ENCODE results near the gene INPP5E. TPM values are rescaled to one million over a fixed set of nuclear protein-coding genes. Genes with fewer than 3 reads are reported as not detected.
A peak's percentile ranks its signal among the peaks of the same experiment; 100 is the strongest.

The INPP5E gene
- total RNA-seq, 1 donor from 2014 or later = 23.3 TPM

- peaks cover 33% of the 10 kb centered on the region for H3K36me3 Mint-ChIP-seq
- H3K4me1 Mint-ChIP-seq = peaks cover 4% of the 10 kb centered on the region
- H3K9me3 Mint-ChIP-seq = no peaks in the 10 kb centered on the region
- no peak overlapping the region for H3K4me3 Mint-ChIP-seq
- H3K27ac Mint-ChIP-seq = no peak overlapping the region
- no peak for TF ChIP-seq CTCF (IDR thresholded peaks at IDR 0.05; ENCODE audit: unreplicated experiment)
- no peaks in the 10 kb centered on the region for H3K27me3 Mint-ChIP-seq (ENCODE audit: low read depth)
- no peak for DNase-seq (ENCODE audit: low spot score in 2 of 2, unreplicated experiment in 2 of 2)
Measured at GRCh38 chr9:136416914-136417313, 22.7 kb downstream of the INPP5E start.

GRCh38 chr9:136416427-136416826 lies 23.2 kb downstream of the INPP5E start:
- Mint-ChIP-seq H3K36me3 (peaks cover 33% of the 10 kb centered on the region), H3K9me3 (no peaks in the 10 kb centered on the region), H3K27ac (no peak overlapping the region), H3K27me3 (ENCODE audit: low read depth) (no peaks in the 10 kb centered on the region), H3K4me3 (no peak overlapping the region), H3K4me1 (peaks cover 9% of the 10 kb centered on the region)
- no peak for TF ChIP-seq CTCF (IDR thresholded peaks at IDR 0.05; ENCODE audit: unreplicated experiment)
- DNase-seq (ENCODE audit: low spot score in 2 of 2, unreplicated experiment in 2 of 2) = no peak

GRCh38 chr9:136412962-136413361 lies 26.7 kb downstream of the INPP5E start:
- DNase-seq (ENCODE audit: low spot score in 2 of 2, unreplicated experiment in 2 of 2) = no peak
- peaks cover 28% of the 10 kb centered on the region for H3K4me1 Mint-ChIP-seq
- no peak for TF ChIP-seq CTCF (IDR thresholded peaks at IDR 0.05; ENCODE audit: unreplicated experiment)
- H3K27me3 Mint-ChIP-seq (ENCODE audit: low read depth) = no peaks in the 10 kb centered on the region
- peaks cover 27% of the 10 kb centered on the region for H3K36me3 Mint-ChIP-seq
- H3K9me3 Mint-ChIP-seq = no peaks in the 10 kb centered on the region
- H3K4me3 Mint-ChIP-seq = no peak overlapping the region
- H3K27ac Mint-ChIP-seq = no peak overlapping the region

- H3K36me3 Mint-ChIP-seq = peaks cover 29% of the 10 kb centered on the region
- TF ChIP-seq CTCF (IDR thresholded peaks at IDR 0.05; ENCODE audit: unreplicated experiment) = no peak
- no peaks in the 10 kb centered on the region for H3K27me3 Mint-ChIP-seq (ENCODE audit: low read depth)
- H3K9me3 Mint-ChIP-seq = no peaks in the 10 kb centered on the region
- peak overlapping the region; percentile 90 for H3K4me3 Mint-ChIP-seq
- peak overlapping the region; percentile 96 for H3K27ac Mint-ChIP-seq
- peaks cover 30% of the 10 kb centered on the region for H3K4me1 Mint-ChIP-seq
- DNase-seq (ENCODE audit: low spot score in 2 of 2, unreplicated experiment in 2 of 2) = no peak
Measured at GRCh38 chr9:136411378-136411777, 28.3 kb downstream of the INPP5E start.

- peak within 1 kb of the TSS; percentile 90 for H3K4me3 Mint-ChIP-seq
- no peak for TF ChIP-seq CTCF (IDR thresholded peaks at IDR 0.05; ENCODE audit: unreplicated experiment)
Measured at GRCh38 chr9:136410500-136411287, 29.0 kb downstream of the INPP5E start, which contains the start of the genes ENTR1 and PMPCA. Gene ENTR1, minus strand, starts transcription at chr9:136410614. Its CDS starts 217 bp downstream, at chr9:136410397. Gene PMPCA, plus strand, starts transcription at chr9:136410658. Its CDS starts 11 bp downstream, at chr9:136410669.

More at GRCh38 chr9:136410500-136411287, 29.0 kb downstream of the INPP5E start, which contains the start of the genes ENTR1 and PMPCA:
- Mint-ChIP-seq H3K27me3 (ENCODE audit: low read depth) (no peaks in the 10 kb centered on the region), H3K4me1 (peaks cover 30% of the 10 kb centered on the region), H3K36me3 (peaks cover 27% of the 10 kb centered on the region), H3K9me3 (no peaks in the 10 kb centered on the region), H3K27ac (peak within 1 kb of the TSS; percentile 97)
- DNase-seq (ENCODE audit: low spot score in 2 of 2, unreplicated experiment in 2 of 2) = peak; percentile 84 to 96
